Liver (tissue), 9 donors: Measurements from ENCODE around the gene NAPB. TPM values are rescaled to one million over a fixed set of nuclear protein-coding genes. Genes with fewer than 3 reads are reported as not detected.

ENCODE experiments used
- DNase-seq: peaks from one replicate; pipeline ENCODE4 v3.0.0-alpha.2; 2017; ENCODE audit warnings: low spot score
- H3K27ac ChIP-seq, 2 donors: one replicate each; pipeline ENCODE4 v1.7.0; 2013; ENCODE audit warnings: inconsistent platforms in 2 of 2, low read length in 2 of 2, control low read depth in 1 of 2, low read depth in 1 of 2, mild to moderate bottlenecking in 1 of 2
- H3K27me3 ChIP-seq, 4 donors: one replicate each; pipeline versions ENCODE4 v1.6.1 to v1.7.0; 2013; ENCODE audit warnings: low read length in 3 of 4, inconsistent platforms in 1 of 4, mild to moderate bottlenecking in 1 of 4, moderate library complexity in 1 of 4; ENCODE audit not compliant: control insufficient read depth in 4 of 4, insufficient read depth in 4 of 4
- H3K36me3 ChIP-seq, 4 donors: one replicate each; pipeline versions ENCODE4 v1.6.1 to v1.7.0; 2013; ENCODE audit warnings: low read length in 3 of 4, mild to moderate bottlenecking in 3 of 4, low read depth in 1 of 4, moderate library complexity in 1 of 4; ENCODE audit not compliant: control insufficient read depth in 4 of 4, insufficient read depth in 3 of 4
- H3K4me1 ChIP-seq, 4 donors: one replicate each; pipeline versions ENCODE4 v1.6.1 to v1.7.0; 2013; ENCODE audit warnings: low read length in 3 of 4, mild to moderate bottlenecking in 3 of 4, moderate library complexity in 1 of 4; ENCODE audit not compliant: control insufficient read depth in 4 of 4, insufficient read depth in 4 of 4
- H3K4me3 ChIP-seq, 3 donors: one replicate each; pipeline versions ENCODE4 v1.6.1 to v1.7.0; 2013; ENCODE audit warnings: low read length in 3 of 3, control low read depth in 1 of 3, low read depth in 1 of 3, mild to moderate bottlenecking in 1 of 3
- H3K9ac ChIP-seq, 2 donors: one replicate each; pipeline ENCODE4 v1.7.0; 2013; ENCODE audit warnings: low read length in 2 of 2, mild to moderate bottlenecking in 2 of 2, moderate library complexity in 2 of 2, control low read depth in 1 of 2, low read depth in 1 of 2
- H3K9me3 ChIP-seq, 4 donors: one replicate each; pipeline versions ENCODE4 v1.6.1 to v1.7.0; 2013; ENCODE audit warnings: low read length in 3 of 4; ENCODE audit not compliant: control insufficient read depth in 4 of 4
- EGR1 ChIP-seq, 2 donors: IDR thresholded peaks; 2 replicates each; pipeline ENCODE4 v1.6.1; 2016 to 2018; ENCODE audit warnings: antibody characterized with exemption in 2 of 2, low read depth in 2 of 2
- FOXA1 ChIP-seq: IDR thresholded peaks from 2 replicates; pipeline ENCODE4 v1.6.1; 2016; ENCODE audit warnings: antibody characterized with exemption
- FOXA2 ChIP-seq: IDR thresholded peaks from 2 replicates; pipeline ENCODE4 v1.6.1; 2016; ENCODE audit warnings: antibody characterized with exemption
- GABPA ChIP-seq, 2 donors: IDR thresholded peaks in 1 of 2; conservative IDR thresholded peaks in 1 of 2; 2 replicates each; pipeline ENCODE4 v1.6.1; 2016; ENCODE audit warnings: antibody characterized with exemption in 2 of 2, mild to moderate bottlenecking in 1 of 2, moderate library complexity in 1 of 2
- HNF4A ChIP-seq, 2 donors: conservative IDR thresholded peaks; 2 replicates each; pipeline ENCODE4 v1.6.1; 2016; ENCODE audit warnings: antibody characterized with exemption in 2 of 2, mild to moderate bottlenecking in 2 of 2
- HNF4G ChIP-seq: IDR thresholded peaks from 2 replicates; pipeline ENCODE4 v1.6.1; 2016; ENCODE audit warnings: antibody characterized with exemption
- JUND ChIP-seq, 2 donors: IDR thresholded peaks; 2 replicates each; pipeline ENCODE4 v1.6.1; 2016; ENCODE audit warnings: antibody characterized with exemption in 2 of 2
- MAX ChIP-seq: IDR thresholded peaks from 2 replicates; pipeline ENCODE4 v1.6.1; 2016; ENCODE audit warnings: antibody characterized with exemption
- NR2F2 ChIP-seq: IDR thresholded peaks from 2 replicates; pipeline ENCODE4 v1.6.1; 2016; ENCODE audit warnings: antibody characterized with exemption
- RAD21 ChIP-seq, 2 donors: IDR thresholded peaks; 2 replicates each; pipeline ENCODE4 v1.6.1; 2016; ENCODE audit warnings: antibody characterized with exemption in 2 of 2, mild to moderate bottlenecking in 2 of 2
- REST ChIP-seq: IDR thresholded peaks from 2 replicates; pipeline ENCODE4 v1.6.1; 2016; ENCODE audit warnings: antibody characterized with exemption, mild to moderate bottlenecking
- RXRA ChIP-seq, 2 donors: IDR thresholded peaks; 2 replicates each; pipeline ENCODE4 v1.6.1; 2017 to 2018; ENCODE audit warnings: antibody characterized with exemption in 2 of 2, mild to moderate bottlenecking in 1 of 2
- SP1 ChIP-seq: IDR thresholded peaks from 2 replicates; pipeline ENCODE4 v1.6.1; 2018; ENCODE audit warnings: antibody characterized with exemption, mild to moderate bottlenecking
- TAF1 ChIP-seq: conservative IDR thresholded peaks from 2 replicates; pipeline ENCODE4 v1.6.1; 2016; ENCODE audit warnings: antibody characterized with exemption, mild to moderate bottlenecking
- YY1 ChIP-seq: IDR thresholded peaks from 2 replicates; pipeline ENCODE4 v1.6.1; 2016; ENCODE audit warnings: antibody characterized with exemption, mild to moderate bottlenecking
- ZBTB33 ChIP-seq: IDR thresholded peaks from 2 replicates; pipeline ENCODE4 v1.6.1; 2016; ENCODE audit warnings: antibody characterized with exemption
- WGBS: extraction: QIAGEN DNeasy Blood & Tissue Kit; methylation state at CpG from one replicate; pipeline ENCODE4 v1.1.7; 2013; 5-methylcytosine and 5-hydroxymethylcytosine counted together
- polyA plus RNA-seq, 2 donors: library from polyadenylated mRNA; stranded (reverse) in 1 of 2; unstranded in 1 of 2; fragments of 200-250 nt in 1 of 2; fragments of >200 nt in 1 of 2; fragmentation: Nextera tagmentation in 1 of 2; extraction: Ambion mirVana in 1 of 2; gene quantifications; one replicate each; pipeline versions ENCODE4 v1.2.1 to v1.2.3, GENCODE V29; 2013 to 2015
- total RNA-seq, 2 donors: library from RNA; depleted of rRNA; stranded (reverse); fragments of >200 nt; gene quantifications; one replicate each; pipeline ENCODE4 v1.2.3, GENCODE V29; 2014
- TF ChIP-seq, protein P1 (sequence below): IDR thresholded peaks from 2 replicates; pipeline ENCODE4 v1.6.1; 2016; ENCODE audit warnings: antibody characterized with exemption
- TF ChIP-seq, protein P2 (sequence below): fragments of 150-350 bp; IDR thresholded peaks from 2 replicates; pipeline ENCODE4 v1.5.1; 2017; ENCODE audit warnings: improper control_type of control experiment, low read depth, low read length; ENCODE audit not compliant: missing input control
- donor health status: healthy.
- donor health status: healthy.
- donor health status: healthy.
- donor health status: healthy.
- donor health status: healthy.

Gene NAPB
- total and polyA plus RNA-seq, 4 donors: 2.4 to 10.6 (median 4.5) TPM

DNA sequence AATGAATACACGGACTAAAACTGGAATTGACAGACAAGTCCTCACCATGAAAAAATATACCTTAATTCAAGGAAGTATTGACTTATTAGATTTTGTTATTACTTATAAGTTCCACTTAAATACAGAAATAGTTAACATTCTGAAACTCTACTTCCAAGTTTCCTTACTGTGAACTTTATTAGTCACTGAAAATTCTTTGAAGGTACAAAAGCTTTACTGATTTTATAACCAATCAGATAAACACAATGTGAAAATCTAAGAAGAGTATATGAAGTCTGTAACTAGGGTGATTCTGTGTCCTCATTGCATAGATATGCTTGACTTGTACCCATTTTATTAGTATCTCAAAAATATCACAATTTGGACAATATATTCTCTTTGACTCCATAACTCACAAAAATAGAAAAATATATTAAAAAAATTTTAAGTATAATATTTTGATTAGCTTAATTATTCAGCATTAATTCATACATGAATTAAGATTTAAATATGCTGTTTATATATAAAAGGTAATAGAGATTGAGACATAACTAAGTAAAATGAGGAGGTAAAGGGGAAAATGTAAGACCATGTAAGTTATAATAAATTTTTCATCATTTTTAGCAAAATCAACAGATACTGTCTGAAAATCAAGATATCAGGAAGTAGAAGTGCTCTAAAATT lies 6.6 kb downstream of the NAPB start:
- H3K4me1 ChIP-seq: peaks cover 4 to 21% (median 12%) of the 10 kb centered on the region in 4 donors
- TF ChIP-seq FOXA1: no peak
- TF ChIP-seq, protein P1, sequence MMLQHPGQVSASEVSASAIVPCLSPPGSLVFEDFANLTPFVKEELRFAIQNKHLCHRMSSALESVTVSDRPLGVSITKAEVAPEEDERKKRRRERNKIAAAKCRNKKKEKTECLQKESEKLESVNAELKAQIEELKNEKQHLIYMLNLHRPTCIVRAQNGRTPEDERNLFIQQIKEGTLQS: no peak
- TF ChIP-seq, protein P2, sequence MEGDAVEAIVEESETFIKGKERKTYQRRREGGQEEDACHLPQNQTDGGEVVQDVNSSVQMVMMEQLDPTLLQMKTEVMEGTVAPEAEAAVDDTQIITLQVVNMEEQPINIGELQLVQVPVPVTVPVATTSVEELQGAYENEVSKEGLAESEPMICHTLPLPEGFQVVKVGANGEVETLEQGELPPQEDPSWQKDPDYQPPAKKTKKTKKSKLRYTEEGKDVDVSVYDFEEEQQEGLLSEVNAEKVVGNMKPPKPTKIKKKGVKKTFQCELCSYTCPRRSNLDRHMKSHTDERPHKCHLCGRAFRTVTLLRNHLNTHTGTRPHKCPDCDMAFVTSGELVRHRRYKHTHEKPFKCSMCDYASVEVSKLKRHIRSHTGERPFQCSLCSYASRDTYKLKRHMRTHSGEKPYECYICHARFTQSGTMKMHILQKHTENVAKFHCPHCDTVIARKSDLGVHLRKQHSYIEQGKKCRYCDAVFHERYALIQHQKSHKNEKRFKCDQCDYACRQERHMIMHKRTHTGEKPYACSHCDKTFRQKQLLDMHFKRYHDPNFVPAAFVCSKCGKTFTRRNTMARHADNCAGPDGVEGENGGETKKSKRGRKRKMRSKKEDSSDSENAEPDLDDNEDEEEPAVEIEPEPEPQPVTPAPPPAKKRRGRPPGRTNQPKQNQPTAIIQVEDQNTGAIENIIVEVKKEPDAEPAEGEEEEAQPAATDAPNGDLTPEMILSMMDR: no peak
- no peak for TF ChIP-seq HNF4G
- no peak for TF ChIP-seq GABPA (IDR thresholded peaks at IDR 0.05 in 1 of 2, conservative IDR thresholded peaks at IDR 0.05 in 1 of 2)
- no peak for TF ChIP-seq YY1
- no peak for TF ChIP-seq EGR1 (IDR thresholded peaks at IDR 0.05; ENCODE audit: low read depth in 2 of 2)
- no peak for TF ChIP-seq HNF4A (conservative IDR thresholded peaks at IDR 0.05)
- TF ChIP-seq REST: no peak
- no peak for TF ChIP-seq NR2F2
- no peak for TF ChIP-seq RXRA (IDR thresholded peaks at IDR 0.05)
- no peak for TF ChIP-seq MAX
- no peak for TF ChIP-seq JUND (IDR thresholded peaks at IDR 0.05)
- TF ChIP-seq ZBTB33: no peak
- no peak for TF ChIP-seq SP1
- no peak for TF ChIP-seq RAD21 (IDR thresholded peaks at IDR 0.05)
- no peak for TF ChIP-seq FOXA2
- no peak for TF ChIP-seq TAF1
- 89% methylated on average over 1 of the region's 1 CpG for WGBS
- H3K36me3 ChIP-seq: no peaks in the 10 kb centered on the region
- DNase-seq: no peak
- H3K27me3 ChIP-seq: no peaks in the 10 kb centered on the region
- no peak overlapping the region for H3K4me3 ChIP-seq
- H3K9ac ChIP-seq: no peak overlapping the region
- H3K27ac ChIP-seq: no peak overlapping the region
- no peaks in the 10 kb centered on the region for H3K9me3 ChIP-seq
